ENCODE data around the gene MIER1.
"Not testable (repeated sequence)": the region's sequence is repeated elsewhere in the genome, so short reads cannot be mapped to it uniquely, and the experiment has no call there.

MIER1 gene

GRCh38 chr1:66924756-66925557, at the start of gene MIER1, which contains the start of gene DNAI4:
MIER1 (plus strand) TSS chr1:66924990; CDS start chr1:66925029, 39 bp downstream.
DNAI4 (minus strand) TSS chr1:66924856; CDS start chr1:66924831, 25 bp downstream.
- DNase-seq (ENCODE audit: low spot score) = peak; percentile 97

- no peak for DNase-seq (ENCODE audit: low spot score)
Measured at GRCh38 chr1:66876664-66877063, 48.1 kb upstream of the MIER1 start.

DNA sequence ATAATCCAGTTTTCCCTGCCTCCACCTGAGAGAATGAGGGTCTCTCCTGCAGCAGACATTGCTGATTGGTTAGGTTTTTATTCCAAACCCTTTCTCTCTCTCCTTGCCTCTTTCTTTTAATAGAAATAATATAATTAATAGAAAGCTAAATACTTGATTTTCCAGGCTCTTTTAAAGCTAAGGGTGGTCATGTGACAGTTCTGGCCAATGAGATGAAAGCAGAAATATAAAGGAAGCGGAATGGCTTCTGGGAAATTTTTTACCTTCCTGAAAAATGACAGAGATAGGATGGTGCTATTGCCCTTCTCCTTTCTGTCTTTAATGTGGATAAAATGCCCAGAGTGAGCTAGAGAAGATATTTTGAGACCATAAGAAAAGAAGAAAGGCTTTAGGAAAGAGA, 35.8 kb upstream of the MIER1 start:
- no peak for DNase-seq (ENCODE audit: low spot score)

DNA sequence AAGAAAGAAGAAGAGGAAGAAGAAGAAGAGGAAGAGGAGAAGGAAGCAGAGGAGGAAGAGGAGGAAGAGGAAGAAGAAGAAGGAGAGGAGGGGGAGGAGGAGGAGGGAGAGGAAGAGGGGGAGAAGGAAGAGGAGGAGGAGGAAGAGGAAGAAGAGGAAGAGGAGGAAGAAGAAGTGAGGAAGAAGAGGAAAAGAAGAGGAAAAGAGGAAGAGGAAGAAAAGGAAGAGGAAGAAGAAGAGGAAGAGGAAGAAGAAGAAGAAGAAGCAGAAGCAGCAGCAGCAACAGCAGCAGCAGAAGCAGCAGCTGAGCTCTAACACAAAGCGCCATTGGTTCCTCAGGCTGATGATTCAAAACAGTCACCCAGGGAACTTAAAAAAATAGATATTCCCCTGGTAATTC, 34.2 kb upstream of the MIER1 start:
- no peak for DNase-seq (ENCODE audit: low spot score)

GRCh38 chr1:66893712-66894111, 31.1 kb upstream of the MIER1 start:
- DNase-seq (ENCODE audit: low spot score) = no peak

DNA sequence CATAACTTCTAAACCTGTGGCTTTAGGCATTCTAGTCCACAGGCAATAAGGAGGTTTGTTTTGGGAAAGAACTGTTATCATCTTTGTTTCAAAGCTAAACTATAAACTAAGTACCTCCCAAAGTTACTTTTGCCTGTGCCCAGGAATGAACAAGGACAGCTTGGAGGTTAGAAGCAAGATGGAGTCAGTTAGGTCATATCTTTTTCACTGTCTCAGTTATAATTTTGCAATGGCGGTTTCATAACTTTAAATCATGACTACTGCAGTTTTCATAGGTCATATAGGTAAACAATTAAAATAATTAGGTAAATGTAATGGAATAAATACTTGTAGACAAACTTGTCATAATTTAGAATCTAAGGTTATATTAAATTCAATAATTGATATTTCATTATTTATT, 9.6 kb upstream of the MIER1 start:
- not testable (repeated sequence) for DNase-seq (ENCODE audit: low spot score)

DNA sequence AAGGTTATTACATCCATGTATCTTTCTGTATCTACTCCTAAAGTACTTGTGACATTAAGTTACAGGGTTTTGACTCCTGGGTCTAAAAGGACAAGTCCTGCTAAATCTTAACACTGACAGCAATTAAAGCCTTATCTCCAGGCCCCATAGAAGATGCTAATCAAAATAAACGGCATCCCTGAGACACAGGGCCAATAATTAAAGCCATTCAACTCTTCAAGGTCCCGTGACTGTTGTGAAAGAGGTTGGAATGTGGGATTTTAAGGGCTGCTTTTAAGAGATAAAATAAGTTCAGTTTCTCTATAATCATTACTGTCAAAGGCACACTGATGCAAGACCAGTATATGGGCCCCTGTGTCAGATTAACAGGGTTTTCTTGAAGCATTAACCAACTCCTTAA, 8.5 kb upstream of the MIER1 start:
- DNase-seq (ENCODE audit: low spot score) = no peak

GRCh38 chr1:66917476-66917875, 7.3 kb upstream of the MIER1 start:
- no peak for DNase-seq (ENCODE audit: low spot score)

DNA sequence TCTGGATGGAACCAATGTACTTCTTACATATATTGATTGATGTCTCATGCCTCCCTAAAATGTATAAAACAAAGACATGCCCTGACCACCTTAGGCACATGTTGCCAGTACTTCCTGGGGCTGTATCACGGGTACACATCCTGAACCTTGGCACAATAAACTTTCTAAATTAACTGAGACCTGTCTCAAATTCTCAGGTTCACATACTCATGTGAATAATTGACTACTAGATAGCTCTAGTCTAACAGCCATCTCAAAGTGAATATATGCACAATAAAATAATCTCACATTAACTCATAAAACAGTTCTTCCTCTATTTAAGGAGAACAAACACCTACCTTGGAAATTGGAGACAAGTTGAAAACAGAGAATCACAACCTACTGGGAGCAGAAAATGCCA, 5.7 kb upstream of the MIER1 start:
- DNase-seq (ENCODE audit: low spot score) = no peak

- DNase-seq (ENCODE audit: low spot score) = no peak
Measured at GRCh38 chr1:66919828-66920227, 5.0 kb upstream of the MIER1 start.

DNA sequence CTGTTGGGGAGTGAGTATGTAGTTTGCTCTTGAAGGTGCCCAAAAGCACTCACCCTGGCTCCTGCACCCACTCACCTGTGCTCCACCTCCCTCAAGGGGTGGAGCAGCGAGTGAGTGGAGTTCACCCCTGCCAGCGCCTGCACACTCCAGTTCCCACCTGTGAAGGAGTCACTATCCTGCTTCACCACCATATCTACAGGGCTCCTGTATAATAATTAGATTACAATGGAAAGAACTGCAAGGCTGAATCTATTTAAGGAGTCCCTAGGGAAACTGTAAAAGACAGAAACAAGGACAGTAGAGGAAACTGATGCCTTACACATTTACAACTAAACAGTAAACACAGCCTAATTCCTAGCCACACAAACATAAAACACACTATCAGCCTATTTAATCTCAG, 4.2 kb upstream of the MIER1 start:
- DNase-seq (ENCODE audit: low spot score) = no peak

DNA sequence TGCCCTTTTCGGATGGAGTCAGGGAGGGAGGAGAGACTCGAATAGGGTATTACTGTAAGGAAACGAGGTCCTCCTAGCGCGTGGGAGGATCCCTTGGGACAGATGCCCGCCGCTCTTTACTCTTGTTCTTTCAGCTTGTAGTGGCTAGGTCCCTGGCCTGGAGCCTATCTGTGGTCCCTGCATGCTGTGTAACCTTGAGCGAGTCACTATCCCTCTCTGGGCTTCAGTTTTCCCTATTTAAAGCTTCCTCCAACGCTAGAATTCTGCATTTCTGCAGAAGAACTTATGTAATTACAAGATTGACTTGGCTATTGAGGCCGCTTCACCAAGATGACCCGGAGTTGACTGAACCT, 744 bp downstream of the MIER1 start:
- DNase-seq (ENCODE audit: low spot score) = no peak

GRCh38 chr1:66925944-66926343, 1.2 kb downstream of the MIER1 start:
- DNase-seq (ENCODE audit: low spot score) = no peak

GRCh38 chr1:66927528-66927927, 2.7 kb downstream of the MIER1 start:
- no peak for DNase-seq (ENCODE audit: low spot score)

DNA sequence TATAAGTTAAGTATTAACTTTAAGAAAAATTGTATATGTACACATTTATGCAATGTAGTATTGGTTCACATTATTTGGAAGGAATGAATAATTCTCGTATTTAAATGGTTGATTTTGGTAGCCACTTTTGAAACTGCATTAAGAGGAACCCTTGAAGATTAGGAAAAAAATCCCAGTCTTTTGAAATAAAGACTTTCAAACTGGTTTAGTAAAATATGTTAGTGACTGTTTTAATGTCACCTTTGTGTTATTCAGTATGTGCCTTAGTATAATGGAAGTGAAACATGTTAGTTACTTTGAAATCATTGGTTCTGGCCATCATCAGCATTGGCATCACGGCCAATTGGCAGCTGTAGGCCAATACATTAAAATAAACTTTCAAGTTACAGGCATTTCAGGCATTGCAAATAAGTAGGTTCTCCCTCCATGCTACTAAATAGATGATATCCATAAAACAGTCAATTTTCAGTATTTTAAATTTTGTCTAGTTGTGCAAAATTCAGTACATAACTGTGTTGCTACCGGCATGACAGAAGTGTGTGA, 4.4 kb downstream of the MIER1 start:
- DNase-seq (ENCODE audit: low spot score) = peak; percentile 20

- no peak for DNase-seq (ENCODE audit: low spot score)
Measured at GRCh38 chr1:66929691-66929998, 4.9 kb downstream of the MIER1 start.

- peak; percentile 95 for DNase-seq (ENCODE audit: low spot score)
Measured at GRCh38 chr1:66929999-66930822, 5.4 kb downstream of the MIER1 start.

- no peak for DNase-seq (ENCODE audit: low spot score)
Measured at GRCh38 chr1:66930823-66931174, 6.0 kb downstream of the MIER1 start.

GRCh38 chr1:66931590-66931989, 6.8 kb downstream of the MIER1 start:
- no peak for DNase-seq (ENCODE audit: low spot score)

- DNase-seq (ENCODE audit: low spot score) = no peak
Measured at GRCh38 chr1:66932291-66932690, 7.5 kb downstream of the MIER1 start.

DNA sequence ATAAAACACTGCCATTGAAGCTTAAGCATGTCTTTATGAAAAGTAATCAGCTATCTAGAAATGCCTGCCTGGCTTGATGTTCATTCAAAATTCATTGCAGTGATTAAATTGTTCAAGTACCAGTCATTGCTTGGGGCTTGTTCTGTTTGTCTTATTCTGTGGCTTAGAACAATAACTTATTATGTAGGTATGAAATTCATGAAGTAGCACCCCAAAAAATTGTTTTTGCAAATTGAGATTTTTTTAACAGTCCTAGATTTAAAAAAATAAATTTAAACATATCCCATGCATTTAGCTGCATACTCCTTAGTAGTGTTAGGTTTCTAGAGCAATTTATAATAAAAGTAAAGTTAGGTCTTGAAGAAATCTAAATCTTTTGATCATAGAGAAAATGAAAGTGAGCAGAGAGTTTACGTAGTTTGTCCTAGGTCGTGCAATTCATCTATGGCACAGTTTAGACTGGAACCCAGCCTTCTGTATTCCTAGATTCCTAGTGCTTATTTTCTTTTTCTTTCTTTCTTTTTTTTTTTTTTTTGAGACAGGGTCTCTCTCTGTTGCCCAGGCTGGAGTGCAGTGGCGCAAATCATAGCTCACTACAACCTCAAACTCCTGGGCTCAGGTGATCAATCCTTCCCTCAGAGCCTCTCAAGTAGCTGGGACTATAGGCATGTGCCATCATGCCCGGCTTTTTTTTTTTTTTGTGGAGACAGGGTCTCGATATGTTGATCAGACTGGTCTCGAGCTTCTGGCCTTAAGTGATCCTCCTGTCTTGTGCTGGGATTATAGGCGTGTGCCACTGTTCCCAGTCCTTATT, 9.3 kb downstream of the MIER1 start:
- no peak for DNase-seq (ENCODE audit: low spot score)

- DNase-seq (ENCODE audit: low spot score) = no peak
Measured at GRCh38 chr1:66937529-66938234, 12.9 kb downstream of the MIER1 start.
